Transverse colon (tissue), 3 donors: ENCODE data around the gene MED25.

Source experiments
- CTCF ChIP-seq, 5 experiments: fragments of 200-600 bp in 3 of 5; fragments of 450-650 bp in 2 of 5; sonication (generic) in 3 of 5; IDR thresholded peaks; 1 replicate in 2 of 5; 2 replicates in 3 of 5; pipeline ENCODE4 v1.5.1; 2016 to 2017; ENCODE audit warnings: antibody characterized with exemption in 5 of 5, inconsistent platforms in 3 of 5, mild to moderate bottlenecking in 2 of 5, moderate library complexity in 1 of 5
- POLR2A ChIP-seq: fragments of 450-650 bp; IDR thresholded peaks from one replicate; pipeline ENCODE4 v1.6.1; 2016; ENCODE audit warnings: antibody characterized with exemption, mild to moderate bottlenecking, moderate library complexity

DNA sequence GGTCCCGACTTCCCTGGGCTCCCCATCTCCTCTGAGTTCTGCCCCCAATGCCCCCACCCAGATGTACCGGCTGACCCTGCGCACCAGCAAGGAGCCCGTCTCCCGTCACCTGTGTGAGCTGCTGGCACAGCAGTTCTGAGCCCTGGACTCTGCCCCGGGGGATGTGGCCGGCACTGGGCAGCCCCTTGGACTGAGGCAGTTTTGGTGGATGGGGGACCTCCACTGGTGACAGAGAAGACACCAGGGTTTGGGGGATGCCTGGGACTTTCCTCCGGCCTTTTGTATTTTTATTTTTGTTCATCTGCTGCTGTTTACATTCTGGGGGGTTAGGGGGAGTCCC, 11.5 kb upstream of the MED25 start:
- no peak for TF ChIP-seq CTCF (IDR thresholded peaks at IDR 0.05)
- no peak for TF ChIP-seq POLR2A
